Keratinocyte (primary cell): Measurements from ENCODE around the gene ROBO4. TPM values are rescaled to one million over a fixed set of nuclear protein-coding genes. Genes with fewer than 3 reads are reported as not detected.

Source experiments
- DNase-seq: peaks from one replicate; pipeline ENCODE4 v3.0.0-alpha.2; 2011; ENCODE audit warnings: low read depth, missing footprints, low spot score
- FAIRE-seq: peaks from 2 replicates; lab custom pipeline; 2011; peaks lifted over from hg19 to GRCh38; lab: Jason Lieb, UNC
- H2AFZ ChIP-seq: 2 replicates; pipeline ENCODE4 v1.6.0; 2012; ENCODE audit warnings: low read length, control low read depth, inconsistent platforms; ENCODE audit not compliant: control insufficient read depth
- H3K27ac ChIP-seq: 2 replicates; pipeline ENCODE4 v1.5.1; 2011; ENCODE audit warnings: low read length; ENCODE audit not compliant: control insufficient read depth, insufficient read depth
- H3K27me3 ChIP-seq: 3 replicates; pipeline ENCODE4 v1.6.0; 2011; ENCODE audit warnings: low read length; ENCODE audit not compliant: control insufficient read depth, insufficient read depth; ENCODE audit errors: extremely low read depth
- H3K36me3 ChIP-seq, 2 experiments: 2 replicates in 1 of 2; 3 replicates in 1 of 2; pipeline ENCODE4 v1.5.1; 2011; ENCODE audit warnings: low read length in 2 of 2, mild to moderate bottlenecking in 1 of 2; ENCODE audit not compliant: control insufficient read depth in 2 of 2, insufficient read depth in 2 of 2; ENCODE audit errors: extremely low read depth in 1 of 2
- H3K4me1 ChIP-seq: 3 replicates; pipeline ENCODE4 v1.5.1; 2011; ENCODE audit warnings: low read length; ENCODE audit not compliant: control insufficient read depth, insufficient read depth; ENCODE audit errors: extremely low read depth
- H3K4me2 ChIP-seq: 3 replicates; pipeline ENCODE4 v1.6.0; 2011; ENCODE audit warnings: low read depth, low read length; ENCODE audit not compliant: control insufficient read depth, insufficient read depth; ENCODE audit errors: extremely low read depth
- H3K4me3 ChIP-seq, 3 experiments: fragments of 200-600 bp in 1 of 3; sonication (generic) in 1 of 3; 2 replicates in 2 of 3; 3 replicates in 1 of 3; pipeline ENCODE4 v1.5.1; 2011 to 2016; ENCODE audit warnings: low read length in 3 of 3, mild to moderate bottlenecking in 3 of 3, control low read depth in 2 of 3, inconsistent platforms in 1 of 3, low read depth in 1 of 3, mixed read lengths in 1 of 3, mixed run types in 1 of 3, moderate library complexity in 1 of 3; ENCODE audit not compliant: control insufficient read depth in 2 of 3, insufficient read depth in 2 of 3; ENCODE audit errors: extremely low read depth in 1 of 3
- H3K79me2 ChIP-seq: 2 replicates; pipeline ENCODE4 v1.6.0; 2012; ENCODE audit warnings: low read length; ENCODE audit not compliant: control insufficient read depth, insufficient read depth
- H3K9ac ChIP-seq: 3 replicates; pipeline ENCODE4 v1.6.0; 2011; ENCODE audit warnings: low read length; ENCODE audit not compliant: control insufficient read depth, insufficient read depth; ENCODE audit errors: extremely low read depth
- H3K9me1 ChIP-seq: 3 replicates; pipeline ENCODE4 v1.6.0; 2011; ENCODE audit warnings: low read length; ENCODE audit not compliant: control insufficient read depth, insufficient read depth; ENCODE audit errors: extremely low read depth
- H3K9me3 ChIP-seq: 2 replicates; pipeline ENCODE4 v1.5.1; 2012; ENCODE audit warnings: low read depth, low read length; ENCODE audit not compliant: control insufficient read depth
- H4K20me1 ChIP-seq: 3 replicates; pipeline ENCODE4 v1.6.0; 2011; ENCODE audit warnings: low read length; ENCODE audit not compliant: control insufficient read depth, insufficient read depth; ENCODE audit errors: extremely low read depth
- CTCF ChIP-seq, 3 experiments: IDR thresholded peaks in 1 of 3; conservative IDR thresholded peaks in 1 of 3; optimal IDR thresholded peaks in 1 of 3; 2 replicates in 2 of 3; 3 replicates in 1 of 3; pipeline versions ENCODE3 to v1.5.1; 2011; ENCODE audit warnings: low read length in 3 of 3, mild to moderate bottlenecking in 3 of 3, moderate library complexity in 2 of 3, control low read depth in 1 of 3, inconsistent platforms in 1 of 3; ENCODE audit not compliant: insufficient read depth in 2 of 3; ENCODE audit errors: extremely low read depth in 1 of 3
- EZH2 ChIP-seq: IDR thresholded peaks from one replicate; pipeline ENCODE4 v1.6.1; 2012; ENCODE audit warnings: inconsistent platforms, mild to moderate bottlenecking, low read length, moderate library complexity
- dilution Hi-C: fragments of 300-500 bp; cut with MboI; formaldehyde crosslinking; loops from one replicate; pipeline ENCODE4 v1.7.0; 2020; ENCODE audit warnings: low sequenced_read_pairs; ENCODE audit not compliant: extremely low pct_ligation_motif_present
- polyA plus RNA-seq, 5 experiments: library from polyadenylated mRNA; depleted of rRNA in 3 of 5; stranded (reverse) in 3 of 5; stranded (forward) in 1 of 5; unstranded in 1 of 5; fragments of >200 nt; gene quantifications; 1 replicate in 1 of 5; 2 replicates in 3 of 5; 3 replicates in 1 of 5; pipeline versions ENCODE4 v1.2.1 to v1.2.3, GENCODE V29; 2011 to 2012; ENCODE audit warnings: missing spikeins in 2 of 5, low read depth in 1 of 5, low replicate concordance in 1 of 5

The ROBO4 gene
- polyA plus RNA-seq, 1 donor (not counting 4 experiments of a cell fraction or from before 2014, with no cell fraction given), result 0.94 TPM

GRCh38 chr11:124876818-124877630 lies 20.6 kb downstream of the ROBO4 start:
- peaks cover 0 to 1% of the 10 kb centered on the region in 2 experiments for H3K36me3 ChIP-seq
- DNase-seq, result no peak
- dilution Hi-C loops, result no loop called here
- H3K9ac ChIP-seq, result peak overlapping the region; percentile 90
- no peaks in the 10 kb centered on the region for H3K79me2 ChIP-seq
- H3K27me3 ChIP-seq, result peaks cover 26% of the 10 kb centered on the region
- TF ChIP-seq CTCF (optimal IDR thresholded peaks at IDR 0.05 in 1 of 3, IDR thresholded peaks at IDR 0.05 in 1 of 3, conservative IDR thresholded peaks at IDR 0.05 in 1 of 3; ENCODE audit: extremely low read depth in 1 of 3, insufficient read depth in 2 of 3, low read length in 3 of 3) (no peak), EZH2 (no peak)
- H3K9me3 ChIP-seq, result no peaks in the 10 kb centered on the region
- H3K9me1 ChIP-seq, result no peaks in the 10 kb centered on the region
- H3K4me3 ChIP-seq, result peak overlapping the region; percentile 50 to 77 (median 74)
- peaks cover 15% of the 10 kb centered on the region for H3K4me1 ChIP-seq
- no peak for FAIRE-seq
- peak overlapping the region; percentile 90 for H3K4me2 ChIP-seq
- peak overlapping the region; percentile 73 for H3K27ac ChIP-seq
- no peaks in the 10 kb centered on the region for H4K20me1 ChIP-seq
- peak overlapping the region; percentile 96 for H2AFZ ChIP-seq

DNA sequence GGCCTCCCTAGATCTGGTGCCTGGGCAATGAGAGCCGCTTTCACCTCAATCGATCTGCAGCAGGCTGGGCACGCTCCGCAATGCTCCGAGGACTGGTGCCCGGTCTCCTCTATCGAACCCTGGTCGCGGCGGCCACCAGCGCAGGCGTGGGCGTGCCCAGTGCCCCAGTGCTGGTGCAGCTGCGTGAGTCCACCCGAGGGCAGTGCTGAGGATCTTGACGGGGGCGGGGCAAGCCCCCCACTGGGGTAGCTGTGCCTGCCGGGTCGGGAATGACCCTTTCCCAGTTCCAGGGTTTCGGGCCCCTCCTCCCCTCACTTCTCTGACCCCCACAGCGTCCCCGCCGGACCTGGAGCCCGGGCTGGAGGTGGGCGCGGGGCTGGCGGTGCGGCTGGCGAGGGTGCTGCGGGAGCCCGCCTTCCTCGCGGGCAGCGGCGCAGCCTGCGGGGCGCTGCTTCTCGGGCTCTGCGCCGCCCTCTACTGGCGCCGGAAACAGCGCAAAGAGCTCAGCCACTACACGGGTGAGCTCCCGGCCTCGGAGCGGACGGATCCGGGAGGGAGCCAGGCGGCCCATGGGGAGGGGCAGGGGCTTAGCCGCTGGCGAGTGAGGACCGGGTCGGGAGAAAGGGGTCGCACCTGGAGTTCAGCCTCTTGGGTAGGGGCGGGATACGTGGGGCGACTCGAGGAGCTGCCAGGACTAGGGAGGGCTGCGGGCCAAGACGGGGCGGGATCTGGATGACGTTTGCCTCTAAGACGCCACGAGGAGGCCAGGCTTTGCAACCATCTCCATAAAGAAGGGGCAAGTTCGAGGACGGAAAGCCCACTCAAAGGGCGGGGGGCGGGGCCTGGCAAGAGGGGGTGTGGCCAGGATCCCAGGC lies 21.5 kb downstream of the ROBO4 start:
- peak overlapping the region; percentile 96 for H2AFZ ChIP-seq
- H3K27me3 ChIP-seq, result peaks cover 34% of the 10 kb centered on the region
- H3K9ac ChIP-seq, result peak overlapping the region; percentile 90
- peaks cover 15% of the 10 kb centered on the region for H3K4me1 ChIP-seq
- dilution Hi-C loops, result no loop called here
- no peaks in the 10 kb centered on the region for H3K9me3 ChIP-seq
- peak overlapping the region; percentile 73 for H3K27ac ChIP-seq
- H3K4me2 ChIP-seq, result peak overlapping the region; percentile 90
- peaks cover 0 to 1% of the 10 kb centered on the region in 2 experiments for H3K36me3 ChIP-seq
- FAIRE-seq, result peak; percentile 46
- H4K20me1 ChIP-seq, result no peaks in the 10 kb centered on the region
- TF ChIP-seq CTCF (optimal IDR thresholded peaks at IDR 0.05 in 1 of 3, IDR thresholded peaks at IDR 0.05 in 1 of 3, conservative IDR thresholded peaks at IDR 0.05 in 1 of 3; ENCODE audit: extremely low read depth in 1 of 3, insufficient read depth in 2 of 3, low read length in 3 of 3) (peak; percentile 47 to 82 (median 80)), EZH2 (no peak)
- DNase-seq, result peak; percentile 74
- peak overlapping the region; percentile 50 to 77 (median 74) for H3K4me3 ChIP-seq
- H3K79me2 ChIP-seq, result no peaks in the 10 kb centered on the region
- no peaks in the 10 kb centered on the region for H3K9me1 ChIP-seq
